HFFc6 (cell line): ENCODE measurements around the gene NRN1. TPM values are rescaled to one million over a fixed set of nuclear protein-coding genes. Genes with fewer than 3 reads are reported as not detected.

Experiments
- DNase-seq: peaks from one replicate; pipeline ENCODE4 v3.0.0-alpha.2; 2018
- H3K27ac Mint-ChIP-seq: 2 replicates; pipeline ENCODE4 v1.8.0; 2020; ENCODE audit warnings: mild to moderate bottlenecking, mixed read lengths
- H3K27me3 Mint-ChIP-seq: 2 replicates; pipeline ENCODE4 v1.8.0; 2021; ENCODE audit warnings: mild to moderate bottlenecking, moderate library complexity, mixed read lengths; ENCODE audit not compliant: insufficient read depth
- H3K36me3 Mint-ChIP-seq: 2 replicates; pipeline ENCODE4 v1.8.0; 2021; ENCODE audit warnings: low read depth, mixed read lengths
- H3K4me1 Mint-ChIP-seq: 2 replicates; pipeline ENCODE4 v1.8.0; 2020; ENCODE audit warnings: low read depth, mixed read lengths
- H3K4me3 Mint-ChIP-seq: 2 replicates; pipeline ENCODE4 v1.8.0; 2020; ENCODE audit warnings: mild to moderate bottlenecking, moderate library complexity, mixed read lengths
- H3K9me3 Mint-ChIP-seq: 2 replicates; pipeline ENCODE4 v1.8.0; 2020; ENCODE audit warnings: mild to moderate bottlenecking, mixed read lengths
- CTCF ChIP-seq: fragments of 200-600 bp; sonication (generic); IDR thresholded peaks from 2 replicates; pipeline ENCODE4 v1.5.0; 2021; ENCODE audit warnings: antibody characterized with exemption, mild to moderate bottlenecking
- total RNA-seq, 6 experiments: library from RNA; stranded (reverse); fragmentation: NEBNext Ultra II Directional; extraction: Animal tissue kit (Norgen Biotek cat#: 25700); gene quantifications; 2 replicates in 1 of 6; 3 replicates in 5 of 6; pipeline ENCODE4 v1.2.3, GENCODE V29; 2021

The NRN1 gene
- total RNA-seq, 6 experiments from 2014 or later, result not detected

- peaks cover 9% of the 10 kb centered on the region for H3K4me1 Mint-ChIP-seq
These were observed 1.4 kb upstream of the NRN1 start for GRCh38 chr6:6008089-6008647.

GRCh38 chr6:6007366-6008088 lies 802 bp upstream of the NRN1 start:
- Mint-ChIP-seq H3K4me1 (peaks cover 9% of the 10 kb centered on the region), H3K36me3 (peaks cover 13% of the 10 kb centered on the region), H3K27me3 (peaks cover 37% of the 10 kb centered on the region), H3K27ac (no peak overlapping the region), H3K9me3 (peaks cover 14% of the 10 kb centered on the region), H3K4me3 (peak overlapping the region; percentile 76)
- TF ChIP-seq CTCF, result no peak
- no peak for DNase-seq

More at GRCh38 chr6:6008089-6008647, 1.4 kb upstream of the NRN1 start:
- no peak for DNase-seq
- Mint-ChIP-seq H3K4me3 (peak overlapping the region; percentile 76), H3K27me3 (peaks cover 37% of the 10 kb centered on the region), H3K36me3 (peaks cover 13% of the 10 kb centered on the region), H3K27ac (no peak overlapping the region), H3K9me3 (peaks cover 14% of the 10 kb centered on the region)
- no peak for TF ChIP-seq CTCF

GRCh38 chr6:6006006-6006427 lies 708 bp downstream of the NRN1 start:
- Mint-ChIP-seq H3K36me3 (peaks cover 13% of the 10 kb centered on the region), H3K27ac (no peak overlapping the region), H3K9me3 (peaks cover 14% of the 10 kb centered on the region), H3K4me1 (peaks cover 9% of the 10 kb centered on the region), H3K27me3 (peaks cover 37% of the 10 kb centered on the region), H3K4me3 (no peak overlapping the region)
- DNase-seq, result no peak
- TF ChIP-seq CTCF, result no peak

GRCh38 chr6:6005051-6006005 lies 1.4 kb downstream of the NRN1 start:
- TF ChIP-seq CTCF, result no peak
- Mint-ChIP-seq H3K27me3 (peaks cover 37% of the 10 kb centered on the region), H3K27ac (no peak overlapping the region), H3K36me3 (peaks cover 13% of the 10 kb centered on the region), H3K4me1 (peaks cover 9% of the 10 kb centered on the region), H3K9me3 (peaks cover 16% of the 10 kb centered on the region), H3K4me3 (no peak overlapping the region)
- DNase-seq, result no peak

- peaks cover 44% of the 10 kb centered on the region for H3K27me3 Mint-ChIP-seq
- no peak for DNase-seq
- no peak overlapping the region for H3K27ac Mint-ChIP-seq
- H3K4me3 Mint-ChIP-seq, result no peak overlapping the region
- no peak for TF ChIP-seq CTCF
- H3K9me3 Mint-ChIP-seq, result peaks cover 18% of the 10 kb centered on the region
- H3K4me1 Mint-ChIP-seq, result peaks cover 9% of the 10 kb centered on the region
- H3K36me3 Mint-ChIP-seq, result peaks cover 13% of the 10 kb centered on the region
These were observed 2.2 kb downstream of the NRN1 start for GRCh38 chr6:6004390-6004995.
